BE2C (cell line): Measurements from ENCODE around the gene TRABD.

ENCODE experiments used
- DNase-seq: peaks from one replicate; pipeline ENCODE4 v3.0.0-alpha.2; 2020
- H3K27me3 ChIP-seq: fragments of 250-450 bp; sonication (Bioruptor Pico); 2 replicates; pipeline ENCODE4 v1.5.1; 2020; ENCODE audit warnings: mild to moderate bottlenecking
- H3K36me3 ChIP-seq: fragments of 250-450 bp; sonication (Bioruptor Pico); 2 replicates; pipeline ENCODE4 v1.5.1; 2020; ENCODE audit warnings: mild to moderate bottlenecking
- H3K4me1 ChIP-seq: fragments of 250-450 bp; sonication (Bioruptor Pico); 2 replicates; pipeline ENCODE4 v1.5.1; 2020
- H3K4me3 ChIP-seq: 2 replicates; pipeline ENCODE4 v1.5.1; 2011; ENCODE audit warnings: low read depth, low read length
- H3K9me3 ChIP-seq: fragments of 250-450 bp; sonication (Bioruptor Pico); 2 replicates; pipeline ENCODE4 v1.5.1; 2020
- CTCF ChIP-seq: IDR thresholded peaks from 2 replicates; pipeline ENCODE4 v1.5.1; 2012; ENCODE audit warnings: mild to moderate bottlenecking, low read depth, low read length

Gene TRABD

GRCh38 chr22:50169181-50169759 is 16.4 kb upstream of the TRABD start:
- Histone ChIP-seq H3K27me3 (peaks cover 10% of the 10 kb centered on the region), H3K4me1 (no peaks in the 10 kb centered on the region), H3K4me3 (no peak overlapping the region; the same call in 1 of the 2 replicates), H3K36me3 (no peaks in the 10 kb centered on the region), H3K9me3 (no peaks in the 10 kb centered on the region; the same call in 1 of the 2 replicates)
- TF ChIP-seq CTCF: no peak
- peak; percentile 19 for DNase-seq

DNA sequence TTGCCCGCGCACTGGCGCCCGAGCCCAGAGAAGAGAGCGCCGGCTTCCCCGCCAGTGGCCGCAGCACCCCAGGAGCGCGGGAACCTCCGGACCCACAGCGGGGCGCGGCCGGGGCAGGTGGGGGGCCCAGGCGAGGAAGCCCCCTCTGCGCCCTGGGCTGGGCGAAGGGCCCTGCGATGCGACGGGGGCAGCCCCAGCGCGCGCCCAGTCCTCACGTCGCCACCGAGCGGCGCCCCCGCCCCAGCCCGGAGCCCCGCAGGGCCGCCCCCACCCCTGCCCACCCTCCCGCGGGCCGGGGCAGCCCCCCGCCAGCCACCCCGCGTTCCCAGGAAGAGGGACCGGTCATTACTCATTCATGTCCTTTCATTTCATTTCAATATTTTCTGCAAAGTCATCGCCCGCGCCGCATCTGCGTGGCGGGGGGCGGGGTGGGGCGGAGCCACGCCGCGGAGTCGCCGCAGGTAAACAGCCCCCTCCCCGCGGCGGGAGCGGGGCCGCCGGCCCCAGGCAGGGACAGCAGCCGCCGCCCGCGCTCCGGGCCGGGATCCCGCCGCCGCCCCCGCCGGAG is 15.9 kb upstream of the TRABD start:
- H3K27me3 ChIP-seq: peaks cover 10% of the 10 kb centered on the region
- peak; percentile 26 for DNase-seq

DNA sequence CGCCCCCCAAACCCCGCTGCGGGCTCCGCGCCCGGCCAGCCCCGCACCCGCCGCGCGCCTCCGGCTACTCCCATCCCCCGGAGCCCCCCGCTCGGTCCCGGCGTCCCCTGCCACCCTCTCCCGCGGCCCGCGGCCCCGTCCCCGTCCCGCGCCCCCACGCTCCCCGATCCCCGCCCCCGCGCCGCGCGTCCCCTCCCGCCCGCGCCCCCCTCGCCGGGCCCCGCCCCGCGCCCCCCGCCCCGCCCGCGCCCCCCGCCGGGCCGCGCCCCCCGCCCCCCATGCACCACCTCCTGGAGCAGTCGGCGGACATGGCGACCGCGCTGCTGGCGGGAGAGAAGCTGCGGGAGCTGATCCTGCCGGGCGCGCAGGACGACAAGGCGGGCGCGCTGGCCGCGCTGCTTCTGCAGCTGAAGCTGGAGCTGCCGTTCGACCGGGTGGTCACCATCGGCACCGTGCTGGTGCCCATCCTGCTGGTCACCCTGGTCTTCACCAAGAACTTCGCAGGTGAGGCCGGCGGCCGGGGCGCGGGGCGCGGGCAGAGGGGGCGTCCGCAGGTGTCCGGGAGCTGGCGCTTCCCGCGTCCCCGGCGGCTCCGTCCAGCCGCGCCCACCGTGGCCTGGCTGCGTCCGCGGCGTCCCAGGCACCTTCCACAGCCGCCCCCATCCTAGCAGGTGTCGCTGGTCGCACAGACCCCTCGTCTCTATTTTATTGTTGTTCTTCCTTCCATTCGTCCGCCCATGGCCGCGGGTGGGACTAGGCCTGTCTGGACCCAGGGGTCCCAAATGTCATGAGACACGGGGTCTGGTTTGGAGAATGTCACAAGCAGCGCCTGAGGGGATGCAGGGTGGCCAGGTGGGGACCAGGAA is 15.0 kb upstream of the TRABD start, which contains the start of gene PANX2:
TSS of gene PANX2 (plus strand) at position 279 of the 866 bp plus-strand sequence. CDS start at position 279, 0 bp downstream.
- Histone ChIP-seq H3K9me3 (no peaks in the 10 kb centered on the region; the same call in 1 of the 2 replicates), H3K4me3 (peak within 1 kb of the TSS; percentile 35), H3K4me1 (no peaks in the 10 kb centered on the region), H3K27me3 (peaks cover 10% of the 10 kb centered on the region), H3K36me3 (no peaks in the 10 kb centered on the region)
- peak; percentile 40 for DNase-seq
- no peak for TF ChIP-seq CTCF

More for the DNA sequence above, 15.9 kb upstream of the TRABD start:
- TF ChIP-seq CTCF: no peak
- H3K4me1 ChIP-seq: no peaks in the 10 kb centered on the region
- H3K9me3 ChIP-seq: no peaks in the 10 kb centered on the region; the same call in 1 of the 2 replicates
- H3K4me3 ChIP-seq: peak overlapping the region; percentile 35
- no peaks in the 10 kb centered on the region for H3K36me3 ChIP-seq

- Histone ChIP-seq H3K4me1 (no peaks in the 10 kb centered on the region), H3K36me3 (no peaks in the 10 kb centered on the region), H3K4me3 (no peak overlapping the region), H3K9me3 (no peaks in the 10 kb centered on the region; the same call in 1 of the 2 replicates), H3K27me3 (peaks cover 10% of the 10 kb centered on the region)
- peak; percentile 13 for DNase-seq
- TF ChIP-seq CTCF: no peak
Observed at GRCh38 chr22:50171319-50171964, 14.3 kb upstream of the TRABD start.

- H3K27me3 ChIP-seq: peaks cover 10% of the 10 kb centered on the region
- H3K36me3 ChIP-seq: no peaks in the 10 kb centered on the region
- no peak for TF ChIP-seq CTCF
- H3K4me3 ChIP-seq: no peak overlapping the region
- peak; percentile 5 for DNase-seq
- H3K9me3 ChIP-seq: no peaks in the 10 kb centered on the region; the same call in 1 of the 2 replicates
- H3K4me1 ChIP-seq: no peaks in the 10 kb centered on the region
Observed at GRCh38 chr22:50171965-50172421, 13.7 kb upstream of the TRABD start.
